Neuronal stem cell (in vitro differentiated cells): Measurements from ENCODE around the gene OGA.

ENCODE experiments used
- DNase-seq: peaks from one replicate; pipeline ENCODE4 v3.0.0-alpha.2; 2013; ENCODE audit warnings: low spot score
- H2AFZ ChIP-seq: one replicate; pipeline ENCODE4 v1.6.1; 2013; ENCODE audit warnings: mild to moderate bottlenecking, low read length, inconsistent platforms
- H2AK5ac ChIP-seq: 2 replicates; pipeline ENCODE4 v1.6.1; 2013; ENCODE audit warnings: low read depth, mild to moderate bottlenecking, inconsistent platforms, low read length, moderate library complexity, mixed read lengths
- H2BK120ac ChIP-seq: 2 replicates; pipeline ENCODE4 v1.6.1; 2013; ENCODE audit warnings: low read depth, mild to moderate bottlenecking, inconsistent platforms, low read length, moderate library complexity, mixed read lengths
- H2BK12ac ChIP-seq: one replicate; pipeline ENCODE4 v1.6.1; 2013; ENCODE audit warnings: low read length, inconsistent platforms
- H2BK15ac ChIP-seq: 2 replicates; pipeline ENCODE4 v1.6.1; 2013; ENCODE audit warnings: mild to moderate bottlenecking, low read length, inconsistent platforms, mixed read lengths
- H2BK5ac ChIP-seq: one replicate; pipeline ENCODE4 v1.6.1; 2013; ENCODE audit warnings: inconsistent platforms, mild to moderate bottlenecking, low read length, moderate library complexity
- H3K14ac ChIP-seq: one replicate; pipeline ENCODE4 v1.6.1; 2013; ENCODE audit warnings: low read length, inconsistent platforms
- H3K18ac ChIP-seq: 2 replicates; pipeline ENCODE4 v1.6.1; 2013; ENCODE audit warnings: low read length, inconsistent platforms
- H3K23ac ChIP-seq: 2 replicates; pipeline ENCODE4 v1.6.1; 2013; ENCODE audit warnings: low read depth, mild to moderate bottlenecking, mixed read lengths, low read length, inconsistent platforms; ENCODE audit not compliant: poor library complexity
- H3K27ac ChIP-seq: replicated peaks from 3 replicates; pipeline ENCODE4 v1.5.1; 2013; ENCODE audit warnings: low read length, inconsistent platforms
- H3K27me3 ChIP-seq, 3 experiments: 2 replicates each; pipeline ENCODE4 v1.6.1; 2013; ENCODE audit warnings: low read length in 3 of 3, mild to moderate bottlenecking in 2 of 3, inconsistent platforms in 1 of 3, low read depth in 1 of 3, mixed read lengths in 1 of 3, moderate library complexity in 1 of 3; ENCODE audit not compliant: control insufficient read depth in 3 of 3, insufficient read depth in 3 of 3
- H3K36me3 ChIP-seq, 2 donors: replicated peaks in 1 of 2; 2 replicates each; pipeline ENCODE4 v1.6.1; 2013; ENCODE audit warnings: low read length in 2 of 2; ENCODE audit not compliant: control insufficient read depth in 2 of 2, insufficient read depth in 2 of 2
- H3K4ac ChIP-seq: 2 replicates; pipeline ENCODE4 v1.6.1; 2013; ENCODE audit warnings: inconsistent platforms, mild to moderate bottlenecking, low read length, moderate library complexity
- H3K4me1 ChIP-seq, 2 donors: 1 replicate in 1 of 2; 2 replicates in 1 of 2; pipeline ENCODE4 v1.6.1; 2013; ENCODE audit warnings: low read length in 2 of 2, low read depth in 1 of 2; ENCODE audit not compliant: control insufficient read depth in 2 of 2, insufficient read depth in 1 of 2
- H3K4me2 ChIP-seq: one replicate; pipeline ENCODE4 v1.6.1; 2013; ENCODE audit warnings: mild to moderate bottlenecking, low read length, inconsistent platforms; ENCODE audit not compliant: insufficient read depth, poor library complexity, severe bottlenecking
- H3K4me3 ChIP-seq, 2 donors: 2 replicates each; pipeline ENCODE4 v1.5.1; 2013; ENCODE audit warnings: low read length in 2 of 2, mild to moderate bottlenecking in 2 of 2, inconsistent platforms in 1 of 2, moderate library complexity in 1 of 2
- H3K79me1 ChIP-seq: one replicate; pipeline ENCODE4 v1.6.1; 2013; ENCODE audit warnings: low read depth, mild to moderate bottlenecking, inconsistent platforms, low read length, moderate library complexity
- H3K9ac ChIP-seq: one replicate; pipeline ENCODE4 v1.6.1; 2013; ENCODE audit warnings: mild to moderate bottlenecking, low read depth, low read length, inconsistent platforms; ENCODE audit not compliant: poor library complexity
- H3K9me3 ChIP-seq, 2 donors: replicated peaks in 1 of 2; 2 replicates each; pipeline versions ENCODE3 to v1.6.1; 2013; ENCODE audit warnings: low read length in 2 of 2, mild to moderate bottlenecking in 2 of 2, inconsistent platforms in 1 of 2, low read depth in 1 of 2, mixed read lengths in 1 of 2, moderate library complexity in 1 of 2; ENCODE audit not compliant: control insufficient read depth in 2 of 2, insufficient read depth in 1 of 2
- H4K8ac ChIP-seq: one replicate; pipeline ENCODE4 v1.6.1; 2013; ENCODE audit warnings: low read depth, mild to moderate bottlenecking, inconsistent platforms, low read length, moderate library complexity
- H4K91ac ChIP-seq: one replicate; pipeline ENCODE4 v1.6.1; 2013; ENCODE audit warnings: low read length, low read depth, mild to moderate bottlenecking, inconsistent platforms; ENCODE audit not compliant: poor library complexity
- WGBS, 2 donors: extraction: QIAGEN DNeasy Blood & Tissue Kit; methylation state at CpG; one replicate each; pipeline ENCODE4 v1.1.7; 2013; ENCODE audit warnings: missing lambda C conversion rate in 2 of 2, mixed read lengths in 1 of 2; ENCODE audit not compliant: insufficient read length in 2 of 2, insufficient replicate concordance in 1 of 2; ENCODE audit errors: extremely low coverage in 2 of 2; 5-methylcytosine and 5-hydroxymethylcytosine counted together

OGA gene

DNA sequence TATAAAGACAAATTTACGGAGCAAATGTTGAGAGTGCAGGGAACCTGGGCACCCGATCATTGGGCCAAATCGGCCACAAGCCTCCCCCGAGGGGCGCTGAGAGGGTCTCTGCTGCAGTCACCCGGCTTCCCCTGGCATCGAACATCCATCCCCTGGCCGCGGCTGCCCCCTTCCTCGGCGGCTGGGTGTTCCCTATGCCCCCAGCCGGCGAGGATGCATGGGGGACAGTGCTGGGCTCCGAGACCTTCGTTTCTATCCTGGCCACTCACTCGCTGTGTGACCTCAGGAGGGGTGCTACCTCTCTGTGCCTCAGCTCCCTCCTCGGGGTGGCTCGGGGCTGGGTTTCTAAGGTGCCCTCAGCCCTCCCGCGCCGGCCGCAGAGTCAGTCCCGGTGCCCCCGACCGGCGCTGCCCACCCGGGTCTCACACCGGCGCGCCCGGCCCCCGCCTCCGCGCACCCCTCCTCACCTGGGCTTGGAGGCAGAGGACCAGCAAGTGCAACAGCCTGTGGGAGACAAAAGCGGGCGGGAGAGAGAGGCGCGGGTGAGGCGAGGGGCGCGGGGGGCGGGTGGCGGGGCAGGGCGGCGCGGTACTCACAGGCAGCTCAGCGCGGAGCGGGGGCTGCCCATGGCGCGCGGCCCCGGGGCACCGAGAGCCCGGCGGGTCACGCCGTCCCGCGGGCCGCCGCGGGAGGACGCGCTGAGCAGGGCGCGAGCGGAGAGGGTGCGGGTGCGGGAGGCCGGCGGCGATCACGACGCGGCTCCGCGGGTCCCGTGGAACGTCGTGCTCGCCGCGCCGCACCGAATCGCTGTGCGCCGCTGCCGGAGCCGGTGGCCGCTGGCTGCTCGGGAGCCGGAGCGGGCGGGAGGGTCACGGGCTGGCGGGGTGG is 42.7 kb downstream of the OGA start, which contains the start of gene FGF8:
Gene FGF8 (minus strand): TSS at position 842 of the 888 bp plus-strand sequence. CDS start 214 bp downstream, at position 628.
- no peak within 1 kb of the TSS for H4K8ac ChIP-seq
- peak within 1 kb of the TSS; percentile 98 for H3K18ac ChIP-seq
- peak within 1 kb of the TSS; percentile 96 for H3K4me2 ChIP-seq
- no peak within 1 kb of the TSS for H2AFZ ChIP-seq
- H4K91ac ChIP-seq: peak within 1 kb of the TSS; percentile 74
- no peak within 1 kb of the TSS for H3K27ac ChIP-seq
- H3K14ac ChIP-seq: peak within 1 kb of the TSS; percentile 5
- peak within 1 kb of the TSS; percentile 28 for H3K4ac ChIP-seq
- H3K4me3 ChIP-seq: peak within 1 kb of the TSS; percentile 23 to 86
- peak within 1 kb of the TSS; percentile 4 for H2BK120ac ChIP-seq
- peak within 1 kb of the TSS; percentile 31 for H2BK5ac ChIP-seq
- no peak for DNase-seq
- no peaks in the 10 kb centered on the region for H3K9me3 ChIP-seq
- H2BK12ac ChIP-seq: peak within 1 kb of the TSS; percentile 77
- H3K4me1 ChIP-seq: peaks cover 8 to 41% of the 10 kb centered on the region in 2 donors
- H3K23ac ChIP-seq: peak within 1 kb of the TSS; percentile 45
- H2BK15ac ChIP-seq: peak within 1 kb of the TSS; percentile 52
- H3K36me3 ChIP-seq: peaks cover 0 to 4% of the 10 kb centered on the region in 2 donors
- peaks cover 0 to 89% (median 46%) of the 10 kb centered on the region in 3 experiments for H3K27me3 ChIP-seq
- WGBS, 2 donors: no CpG with 5 or more reads among the region's 98 CpGs
- peaks cover 9% of the 10 kb centered on the region for H3K79me1 ChIP-seq
- peak within 1 kb of the TSS; percentile 90 for H2AK5ac ChIP-seq
- peak within 1 kb of the TSS; percentile 96 for H3K9ac ChIP-seq

- Histone ChIP-seq H3K4me3 (peak overlapping the region in 1 of 2 donors; percentile 86), H3K4me1 (peaks cover 8 to 35% of the 10 kb centered on the region in 2 donors)
These were observed 43.5 kb downstream of the OGA start for GRCh38 chr10:101774589-101775272.

GRCh38 chr10:101773923-101774588 is 44.2 kb downstream of the OGA start:
- H2BK15ac ChIP-seq: peak overlapping the region; percentile 52

More at GRCh38 chr10:101774589-101775272, 43.5 kb downstream of the OGA start:
- Histone ChIP-seq H3K9me3 (no peaks in the 10 kb centered on the region), H2AFZ (no peak overlapping the region), H3K27me3 (peaks cover 0 to 96% (median 44%) of the 10 kb centered on the region in 3 experiments), H3K27ac (no peak overlapping the region), H3K4me2 (peak overlapping the region; percentile 96), H3K9ac (peak overlapping the region; percentile 96), H2BK12ac (peak overlapping the region; percentile 63), H2BK5ac (peak overlapping the region; percentile 31), H3K23ac (peak overlapping the region; percentile 44), H4K8ac (no peak overlapping the region), H3K79me1 (peaks cover 8% of the 10 kb centered on the region), H3K36me3 (peaks cover 0 to 4% of the 10 kb centered on the region in 2 donors), H4K91ac (no peak overlapping the region), H3K4ac (no peak overlapping the region), H2AK5ac (peak overlapping the region; percentile 90), H2BK120ac (peak overlapping the region; percentile 4), H3K14ac (no peak overlapping the region), H3K18ac (peak overlapping the region; percentile 95), H2BK15ac (peak overlapping the region; percentile 52)
- DNase-seq: no peak
- WGBS, 2 donors: no CpG with 5 or more reads among the region's 32 CpGs

More at GRCh38 chr10:101773923-101774588, 44.2 kb downstream of the OGA start:
- no peak overlapping the region for H2AFZ ChIP-seq
- peaks cover 0 to 96% (median 37%) of the 10 kb centered on the region in 3 experiments for H3K27me3 ChIP-seq
- H3K4ac ChIP-seq: no peak overlapping the region
- peak overlapping the region; percentile 90 for H2AK5ac ChIP-seq
- no peaks in the 10 kb centered on the region for H3K9me3 ChIP-seq
- peak overlapping the region; percentile 4 for H2BK120ac ChIP-seq
- no peak overlapping the region for H3K9ac ChIP-seq
- WGBS, 2 donors: no CpG with 5 or more reads among the region's 13 CpGs
- H3K18ac ChIP-seq: peak overlapping the region; percentile 90
- H3K23ac ChIP-seq: no peak overlapping the region
- no peak overlapping the region for H3K27ac ChIP-seq
- no peak overlapping the region for H3K14ac ChIP-seq
- no peak for DNase-seq
- peaks cover 0 to 4% of the 10 kb centered on the region in 2 donors for H3K36me3 ChIP-seq
- H3K4me2 ChIP-seq: peak overlapping the region; percentile 96
- no peak overlapping the region for H4K8ac ChIP-seq
- no peak overlapping the region for H4K91ac ChIP-seq
- peaks cover 8% of the 10 kb centered on the region for H3K79me1 ChIP-seq
- H2BK12ac ChIP-seq: no peak overlapping the region
- peaks cover 6 to 30% of the 10 kb centered on the region in 2 donors for H3K4me1 ChIP-seq
- H3K4me3 ChIP-seq: no peak overlapping the region
- no peak overlapping the region for H2BK5ac ChIP-seq
